Astrocyte (in vitro differentiated cells and primary cell): ENCODE data around the gene GRK6.

Source experiments
- CTCF ChIP-seq: IDR thresholded peaks from 2 replicates; pipeline ENCODE4 v1.5.1; 2011; ENCODE audit warnings: low read depth, mild to moderate bottlenecking, inconsistent platforms, low read length, moderate library complexity; ENCODE audit not compliant: insufficient read depth
- EZH2 ChIP-seq: IDR thresholded peaks from 2 replicates; pipeline ENCODE4 v1.6.1; 2012; ENCODE audit warnings: mild to moderate bottlenecking, low read length, inconsistent platforms; ENCODE audit not compliant: insufficient read depth

DNA sequence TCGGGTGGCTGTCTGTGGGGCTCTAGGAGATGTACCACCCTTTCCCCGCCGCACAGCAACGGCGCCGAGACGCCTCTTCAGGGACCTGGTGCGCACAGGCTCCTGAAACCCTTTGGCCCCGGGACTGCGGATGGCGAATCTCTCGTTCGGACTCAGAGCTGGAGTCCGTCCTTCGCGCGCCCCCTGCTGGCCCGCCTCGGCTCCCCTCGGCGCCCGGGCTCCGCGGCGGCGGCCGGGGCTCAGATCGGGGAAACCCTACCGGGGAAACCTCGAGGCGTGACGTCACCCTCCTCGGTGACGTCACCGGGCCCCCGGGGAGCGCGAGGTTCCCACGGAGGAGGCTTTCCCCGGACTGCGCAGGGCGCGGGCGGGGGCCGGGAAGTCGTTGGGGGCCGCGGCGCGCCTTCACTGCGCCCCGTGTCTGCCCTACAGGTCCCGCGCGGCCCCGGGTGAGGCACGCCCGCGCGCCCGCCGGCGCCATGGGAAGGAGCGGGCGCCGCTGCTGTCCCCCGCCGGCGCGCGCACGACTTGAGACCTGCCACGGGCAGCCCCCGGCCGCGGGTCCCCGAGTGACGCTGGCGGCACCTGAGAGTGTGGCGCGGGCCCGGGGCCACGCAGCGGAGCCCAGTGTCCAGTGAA lies 28.0 kb downstream of the GRK6 start:
- TF ChIP-seq CTCF (peak; percentile 57), EZH2 (no peak)
